ENCODE results near the gene BANK1. TPM values are rescaled to one million over a fixed set of nuclear protein-coding genes. Genes with fewer than 3 reads are reported as not detected.
A peak's percentile ranks its signal among the peaks of the same experiment; 100 is the strongest.

Gene BANK1
- total and polyA plus RNA-seq, 2 donors (not counting 1 experiment from before 2014, with no cell fraction given): 353 to 354 TPM

GRCh38 chr4:101961144-101961543 lies 170.6 kb downstream of the BANK1 start:
- Histone ChIP-seq H3K27me3 (replicated peaks in 1 of 4; ENCODE audit: control extremely low read depth in 1 of 4, control insufficient read depth in 3 of 4, insufficient read depth in 4 of 4, low read length in 3 of 4) (no peaks in the 10 kb centered on the region), H3K4me3 (ENCODE audit: control extremely low read depth in 1 of 5, extremely low read depth in 1 of 5, insufficient read depth in 1 of 5, low read depth in 2 of 5, low read length in 4 of 5) (no peak overlapping the region), H3K4me2 (replicated peaks; ENCODE audit: low read depth, low read length, poor library complexity, severe bottlenecking) (no peak overlapping the region), H3K27ac (ENCODE audit: low read length in 2 of 2) (peak overlapping the region in 1 of 2 donors; percentile 53), H3K9me3 (ENCODE audit: control extremely low read depth in 1 of 3, control insufficient read depth in 2 of 3, insufficient read depth in 1 of 3, low read length in 2 of 3) (peaks cover 0 to under 1% (median 0%) of the 10 kb centered on the region in 3 donors), H2AFZ (ENCODE audit: insufficient read depth, low read depth, low read length, poor library complexity, severe bottlenecking) (no peak overlapping the region), H3K9ac (ENCODE audit: low read length) (no peak overlapping the region), H3K4me1 (ENCODE audit: control insufficient read depth in 2 of 2, insufficient read depth in 2 of 2, low read length in 2 of 2) (peaks cover 0 to 7% of the 10 kb centered on the region in 2 donors), H4K20me1 (ENCODE audit: control insufficient read depth, insufficient read depth, low read length, poor library complexity, severe bottlenecking) (peaks cover 14% of the 10 kb centered on the region), H3K36me3 (replicated peaks in 1 of 2; ENCODE audit: control extremely low read depth in 1 of 2, control insufficient read depth in 1 of 2, extremely low read depth in 1 of 2, insufficient read depth in 2 of 2, low read length in 1 of 2) (peaks cover 14 to 72% of the 10 kb centered on the region in 2 experiments), H3K79me2 (ENCODE audit: control insufficient read depth, insufficient read depth, low read length) (peaks cover 86% of the 10 kb centered on the region)
- Mint-ChIP-seq H3K4me1 (peaks cover 34% of the 10 kb centered on the region), H3K9me3 (ENCODE audit: insufficient read depth) (no peaks in the 10 kb centered on the region), H3K4me3 (no peak overlapping the region), H3K27ac (peak overlapping the region; percentile 8), H3K27me3 (no peaks in the 10 kb centered on the region)
- 100% methylated on average over 1 of the region's 1 CpG for WGBS (ENCODE audit: insufficient coverage)
- ATAC-seq (ENCODE audit: low read depth) (no peak), DNase-seq (no peak)
- TF ChIP-seq EZH2 (IDR thresholded peaks at IDR 0.05; ENCODE audit: borderline replicate concordance, insufficient read depth, low read depth, low read length, poor library complexity, severe bottlenecking): no peak
- no peak for TF ChIP-seq CTCF (IDR thresholded peaks at IDR 0.05)
- intact Hi-C loops (cut with micrococcal nuclease): no loop called here
- ChIA-PET CTCF (interaction anchor here (1.2 kb wide), 1 partner anchor 19 kb away, joined by 3 read pairs; no protein-coding TSS in a partner anchor), POLR2A (no interaction called here)

DNA sequence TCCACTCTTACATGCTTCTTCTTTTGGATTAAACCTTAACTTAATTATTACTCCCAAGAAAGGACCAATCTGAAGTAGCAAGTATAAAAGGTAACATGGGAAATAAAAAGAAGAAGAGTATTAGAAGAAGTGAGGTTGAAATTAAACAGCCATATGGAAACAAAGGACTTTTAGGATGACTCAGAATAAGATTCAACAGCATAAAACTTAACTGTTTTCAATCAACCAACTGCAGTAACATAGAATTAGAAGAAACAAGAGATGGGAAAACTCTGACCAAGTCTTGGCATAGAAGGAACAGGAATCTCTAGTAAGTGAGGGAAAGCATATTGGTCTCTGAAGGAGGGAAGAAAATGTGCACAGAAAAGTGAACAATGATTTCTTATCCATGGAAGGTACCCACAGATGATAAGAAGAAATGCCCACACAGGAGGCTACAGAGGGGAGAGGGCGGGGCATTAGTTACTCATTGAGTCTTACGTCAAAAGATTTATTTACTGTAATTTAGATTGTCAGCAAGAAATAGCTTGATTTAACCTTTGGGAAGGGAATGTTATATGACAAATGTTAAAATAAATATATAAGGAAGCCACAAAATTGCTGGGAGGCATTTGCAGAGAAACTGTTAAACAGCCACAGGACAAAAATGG lies 177.3 kb downstream of the BANK1 start:
- H3K79me2 ChIP-seq (ENCODE audit: control insufficient read depth, insufficient read depth, low read length): peaks cover 88% of the 10 kb centered on the region
- H3K36me3 ChIP-seq (replicated peaks in 1 of 2; ENCODE audit: control extremely low read depth in 1 of 2, control insufficient read depth in 1 of 2, extremely low read depth in 1 of 2, insufficient read depth in 2 of 2, low read length in 1 of 2): peaks cover 10 to 71% of the 10 kb centered on the region in 2 experiments
- ChIA-PET CTCF (no interaction called here), POLR2A (no interaction called here)
- H2AFZ ChIP-seq (ENCODE audit: insufficient read depth, low read depth, low read length, poor library complexity, severe bottlenecking): no peak overlapping the region
- intact Hi-C loops (cut with micrococcal nuclease): loop anchor here (5.0 kb wide), 1 partner anchor 36 kb away; no protein-coding TSS in a partner anchor
- peak overlapping the region in 1 of 2 donors; percentile 39 for H3K27ac ChIP-seq (ENCODE audit: low read length in 2 of 2)
- H4K20me1 ChIP-seq (ENCODE audit: control insufficient read depth, insufficient read depth, low read length, poor library complexity, severe bottlenecking): no peaks in the 10 kb centered on the region
- no CpG with 5 or more reads among the region's 2 CpGs for WGBS (ENCODE audit: insufficient coverage)
- no peak overlapping the region for H3K9ac ChIP-seq (ENCODE audit: low read length)
- H3K4me2 ChIP-seq (replicated peaks; ENCODE audit: low read depth, low read length, poor library complexity, severe bottlenecking): no peak overlapping the region
- H3K4me1 ChIP-seq (ENCODE audit: control insufficient read depth in 2 of 2, insufficient read depth in 2 of 2, low read length in 2 of 2): peaks cover 18 to 52% of the 10 kb centered on the region in 2 donors
- no peak overlapping the region for H3K4me3 ChIP-seq (ENCODE audit: control extremely low read depth in 1 of 5, extremely low read depth in 1 of 5, insufficient read depth in 1 of 5, low read depth in 2 of 5, low read length in 4 of 5)
- DNase-seq (no peak), ATAC-seq (ENCODE audit: low read depth) (no peak)
- H3K27ac Mint-ChIP-seq: peak overlapping the region; percentile 51
- no peaks in the 10 kb centered on the region for H3K27me3 Mint-ChIP-seq
- no peaks in the 10 kb centered on the region for H3K27me3 ChIP-seq (replicated peaks in 1 of 4; ENCODE audit: control extremely low read depth in 1 of 4, control insufficient read depth in 3 of 4, insufficient read depth in 4 of 4, low read length in 3 of 4)
- H3K4me1 Mint-ChIP-seq: peaks cover 65% of the 10 kb centered on the region
- no peak overlapping the region for H3K4me3 Mint-ChIP-seq
- TF ChIP-seq EZH2 (IDR thresholded peaks at IDR 0.05; ENCODE audit: borderline replicate concordance, insufficient read depth, low read depth, low read length, poor library complexity, severe bottlenecking) (no peak), CTCF (IDR thresholded peaks at IDR 0.05) (no peak)
- peaks cover 0 to 2% (median 0%) of the 10 kb centered on the region in 3 donors for H3K9me3 ChIP-seq (ENCODE audit: control extremely low read depth in 1 of 3, control insufficient read depth in 2 of 3, insufficient read depth in 1 of 3, low read length in 2 of 3)
- no peaks in the 10 kb centered on the region for H3K9me3 Mint-ChIP-seq (ENCODE audit: insufficient read depth)

Measured in B cell (primary cell).